AG20443 (cell line): ENCODE measurements around the gene TSPAN9.

ENCODE experiments used
- DNase-seq: peaks from one replicate; pipeline ENCODE4 v3.0.0; 2012; ENCODE audit warnings: low spot score, mixed read lengths

The TSPAN9 gene

GRCh38 chr12:3316776-3317480 is 239.7 kb downstream of the TSPAN9 start:
- DNase-seq = no peak

DNA sequence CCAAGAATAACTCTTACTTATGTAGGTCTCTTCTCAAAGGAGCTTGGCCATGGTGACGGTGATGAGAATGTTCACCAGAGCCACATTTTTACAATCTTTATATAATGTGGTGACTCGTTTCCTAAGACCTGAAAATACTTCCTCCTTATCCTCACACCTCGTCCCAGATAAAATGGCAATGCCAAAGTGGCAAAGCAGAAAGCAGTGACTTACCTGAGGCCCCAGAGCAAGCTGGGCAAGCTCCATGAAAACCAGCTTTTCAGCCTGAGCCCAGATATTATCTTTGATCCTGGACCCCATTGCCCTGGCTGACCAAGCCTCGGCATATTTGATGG is 240.3 kb downstream of the TSPAN9 start:
- no peak for DNase-seq

GRCh38 chr12:3317841-3318501 is 240.8 kb downstream of the TSPAN9 start:
- no peak for DNase-seq

DNA sequence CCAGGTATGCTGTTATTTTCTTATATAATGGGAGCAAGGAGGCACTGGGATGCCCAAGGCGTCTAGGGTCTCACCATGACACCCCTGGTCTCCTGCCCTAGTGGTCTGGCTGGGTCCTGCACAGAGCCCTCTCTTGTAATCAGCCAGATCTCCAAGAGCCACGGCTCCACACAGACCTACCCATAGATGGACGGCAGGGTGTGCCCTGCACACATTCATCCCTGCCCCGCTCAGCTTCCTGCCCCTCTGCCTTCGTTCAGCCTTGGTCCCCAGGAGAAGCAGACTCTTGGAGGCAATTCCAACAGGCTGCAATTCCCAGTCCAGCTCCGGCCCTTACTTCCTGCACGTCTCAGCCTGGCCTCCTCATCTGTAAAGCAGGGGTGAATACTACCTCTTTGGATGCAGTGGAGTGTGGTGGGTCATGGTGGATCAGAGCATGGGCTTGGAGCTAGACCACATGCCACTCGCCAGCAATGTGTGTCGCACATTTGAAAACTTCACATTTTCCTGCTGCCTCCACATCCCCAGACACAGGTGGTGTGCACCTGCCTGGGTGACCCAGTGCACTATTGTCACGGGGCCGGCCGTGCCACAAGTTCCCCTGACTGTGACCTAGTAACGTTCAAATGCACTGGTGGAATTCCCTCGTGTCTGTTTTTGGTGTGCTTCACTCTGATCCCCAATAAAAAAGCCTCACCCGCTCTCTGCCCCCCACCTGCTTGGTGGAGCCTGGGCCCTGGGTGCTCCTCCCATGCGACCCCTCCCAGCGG is 242.7 kb downstream of the TSPAN9 start:
- no peak for DNase-seq

GRCh38 chr12:3320881-3321509 is 243.8 kb downstream of the TSPAN9 start:
- DNase-seq = no peak

DNA sequence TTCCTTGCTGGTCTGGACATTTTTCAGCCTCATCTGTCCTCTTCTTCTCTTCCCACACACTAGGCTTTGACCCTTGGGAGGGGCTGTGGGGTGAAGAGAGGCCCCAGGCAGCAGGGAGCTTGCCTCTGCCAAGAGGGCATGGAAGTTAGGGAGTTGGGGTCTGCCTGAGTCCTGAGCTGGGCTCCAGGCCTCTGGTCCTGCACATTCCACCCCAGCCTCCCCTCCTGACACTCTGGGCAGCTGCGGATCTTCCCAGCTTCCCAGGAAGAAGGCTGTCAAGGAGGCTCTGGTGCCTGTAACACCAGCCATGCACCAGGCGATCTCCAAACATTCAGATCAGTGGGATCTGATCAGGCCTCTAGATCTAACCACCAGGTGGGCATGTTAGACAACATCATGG is 244.7 kb downstream of the TSPAN9 start:
- DNase-seq = no peak

- DNase-seq = no peak
Observed at GRCh38 chr12:3323002-3323685, 246.0 kb downstream of the TSPAN9 start.

DNA sequence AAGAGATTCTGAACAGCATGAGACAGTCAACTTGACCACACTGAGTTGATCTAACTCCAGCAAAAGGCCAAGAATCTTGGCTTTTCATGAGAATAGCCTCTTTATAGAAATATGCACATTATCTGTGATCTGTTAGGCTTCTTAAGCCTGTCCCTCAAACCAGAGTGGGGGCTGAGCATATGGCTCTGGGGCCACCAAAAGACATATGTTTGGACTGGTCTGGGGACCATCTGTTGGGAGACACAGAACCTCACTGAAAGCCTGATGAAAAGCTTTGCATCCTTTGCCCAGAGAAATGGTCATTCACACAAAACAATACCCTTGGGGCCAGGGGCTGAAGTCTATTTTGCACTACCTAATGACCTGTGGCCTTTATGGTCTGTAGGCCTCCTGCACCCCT is 248.6 kb downstream of the TSPAN9 start:
- no peak for DNase-seq

DNA sequence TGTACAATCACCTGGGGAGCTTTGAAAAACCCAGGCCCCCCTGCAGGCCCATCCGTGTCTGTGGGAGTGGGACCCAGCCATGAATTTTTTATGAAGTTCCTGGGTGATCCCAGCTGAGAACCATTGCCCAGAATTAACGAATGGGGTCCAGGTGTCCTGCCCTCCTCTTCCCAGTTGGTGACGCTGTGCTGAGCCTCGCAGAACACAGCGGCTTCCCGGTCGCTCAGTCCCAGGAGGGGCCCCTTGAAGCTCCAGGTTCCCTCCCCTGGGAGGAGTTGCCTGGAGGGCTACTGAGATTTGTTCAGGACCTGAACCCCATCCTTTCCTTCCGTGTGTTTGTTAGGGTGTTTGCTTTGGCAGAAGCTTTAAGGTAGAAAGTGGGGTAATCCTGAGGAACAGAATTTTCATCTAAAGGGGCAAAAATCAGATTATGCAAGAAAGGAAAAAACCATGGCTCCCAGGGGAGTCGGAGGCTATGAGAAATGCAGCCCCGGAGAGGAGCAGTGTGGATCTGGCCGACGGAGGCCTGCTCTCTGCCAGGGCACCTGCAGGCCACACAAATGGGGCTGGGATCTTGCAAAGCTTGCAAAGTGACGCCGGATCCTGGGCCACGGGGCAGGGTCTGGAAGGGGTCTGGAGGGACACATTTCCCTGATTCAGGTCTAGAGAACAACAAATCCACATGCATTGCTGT is 249.1 kb downstream of the TSPAN9 start:
- DNase-seq = no peak

DNA sequence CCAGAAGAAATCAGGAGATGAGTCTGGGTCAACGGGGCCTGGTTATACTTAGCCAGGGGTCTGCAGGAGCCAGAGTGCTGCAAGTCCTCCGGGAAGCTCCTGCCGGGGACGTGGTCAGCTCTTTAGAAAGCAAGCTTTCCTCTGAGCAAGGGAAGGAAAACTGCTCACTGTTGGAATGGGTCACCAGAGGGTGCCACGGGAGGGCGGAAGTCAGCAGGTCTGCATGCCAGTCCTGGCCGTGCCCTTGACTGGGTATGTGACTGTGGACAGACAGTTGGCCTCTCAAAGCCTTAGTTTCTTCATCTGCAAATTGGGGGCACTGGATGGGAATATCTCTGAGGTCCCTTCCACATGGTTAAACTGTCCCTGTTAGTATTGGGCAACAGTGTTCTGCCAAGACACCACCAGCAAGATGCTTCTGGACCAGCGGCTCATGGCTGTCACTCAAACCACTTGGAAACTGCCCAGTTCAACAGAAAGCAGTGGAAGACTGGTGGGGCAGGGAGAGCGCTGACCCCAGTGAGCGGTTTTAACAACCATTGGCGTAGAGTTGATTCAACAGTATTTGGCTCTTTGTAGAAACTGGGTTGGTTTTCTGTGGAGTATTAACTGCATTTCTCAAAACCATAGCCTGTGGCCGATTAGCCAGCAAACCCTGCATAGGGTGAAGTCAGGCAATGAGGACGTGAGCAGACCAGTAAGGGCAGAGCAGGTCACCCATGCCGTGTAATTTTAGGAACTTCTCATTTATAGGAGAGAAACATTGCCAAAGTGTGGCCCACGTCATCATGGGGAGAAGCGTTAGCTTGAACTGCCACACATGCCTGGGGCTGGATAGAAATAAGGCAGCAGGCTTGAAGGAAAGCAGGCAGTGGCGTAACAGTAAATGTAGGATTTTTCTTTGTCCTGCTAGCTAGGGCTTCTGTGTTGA is 249.9 kb downstream of the TSPAN9 start:
- DNase-seq = no peak

DNA sequence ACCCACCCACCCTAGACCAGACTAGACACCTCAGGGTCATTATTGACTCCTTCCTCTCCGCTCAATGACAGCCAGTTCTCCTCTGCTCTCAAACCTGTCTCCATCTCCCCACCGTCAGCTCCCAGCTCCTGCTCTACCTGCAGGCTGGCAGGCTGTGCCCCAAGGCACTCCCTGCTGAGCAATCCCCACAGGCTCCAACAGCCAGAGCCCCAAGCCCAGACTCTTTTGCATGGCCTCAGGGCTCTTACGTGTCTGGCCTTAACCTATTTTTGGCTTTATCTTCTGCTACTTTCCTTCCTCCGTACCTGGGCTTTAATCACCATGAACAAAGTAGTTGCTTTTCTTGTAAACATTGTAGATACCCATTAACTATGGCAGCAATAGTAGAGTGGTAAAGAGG is 250.9 kb downstream of the TSPAN9 start:
- no peak for DNase-seq

- DNase-seq = no peak
Observed at GRCh38 chr12:3328571-3328970, 251.4 kb downstream of the TSPAN9 start.

- no peak for DNase-seq
Observed at GRCh38 chr12:3329361-3329760, 252.2 kb downstream of the TSPAN9 start.

DNA sequence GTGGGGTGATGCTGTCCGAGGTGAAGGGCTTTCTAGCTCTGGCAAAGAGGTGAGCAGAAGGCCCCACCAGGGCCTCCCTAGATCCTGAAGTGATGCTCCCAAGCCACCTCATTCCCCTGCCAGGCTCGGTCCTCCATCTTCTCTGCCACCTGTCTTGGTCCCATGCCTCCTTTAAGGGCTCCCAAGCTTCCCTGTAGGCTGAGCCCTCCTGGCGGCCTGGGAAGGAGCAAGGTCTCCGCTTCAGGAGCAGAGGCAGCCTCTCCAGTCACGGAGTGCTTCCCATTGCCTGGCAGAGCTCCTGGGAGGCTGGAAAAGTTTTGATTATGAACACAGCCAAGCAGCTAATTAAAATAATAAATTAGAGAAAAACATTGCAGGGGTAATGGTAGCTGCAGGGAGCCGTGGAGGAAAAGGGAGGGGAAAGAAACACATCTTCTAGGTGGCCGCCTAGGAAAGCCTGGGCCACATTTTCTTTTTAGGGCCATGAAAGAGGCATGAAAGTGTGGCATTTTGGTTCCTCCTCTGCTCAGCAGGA is 253.9 kb downstream of the TSPAN9 start:
- DNase-seq = no peak

GRCh38 chr12:3332188-3332587 is 255.0 kb downstream of the TSPAN9 start:
- no peak for DNase-seq

- no peak for DNase-seq
Observed at GRCh38 chr12:3333583-3333982, 256.4 kb downstream of the TSPAN9 start.

GRCh38 chr12:3333991-3334391 is 256.8 kb downstream of the TSPAN9 start:
- no peak for DNase-seq

- DNase-seq = no peak
Observed at GRCh38 chr12:3335078-3335487, 257.9 kb downstream of the TSPAN9 start.
